ENCODE data around the gene FGD4.

Gene FGD4

GRCh38 chr12:32603071-32603470, 203.7 kb downstream of the FGD4 start:
- CTCF ChIA-PET = no interaction called here
- TF ChIP-seq ARNT (IDR thresholded peaks at IDR 0.05) (no peak), HDGF (IDR thresholded peaks at IDR 0.05; ENCODE audit: borderline replicate concordance) (no peak), NFRKB (IDR thresholded peaks at IDR 0.05) (no peak), L3MBTL2 (conservative IDR thresholded peaks at IDR 0.05) (no peak), FOXA1 (IDR thresholded peaks at IDR 0.05) (no peak), ZNF384 (IDR thresholded peaks at IDR 0.05) (no peak), TARDBP (IDR thresholded peaks at IDR 0.05) (no peak), BHLHE40 (IDR thresholded peaks at IDR 0.05; ENCODE audit: borderline replicate concordance) (no peak), CTBP1 (IDR thresholded peaks at IDR 0.05; ENCODE audit: borderline replicate concordance) (no peak), LEF1 (IDR thresholded peaks at IDR 0.05; ENCODE audit: borderline replicate concordance) (no peak), SUZ12 (IDR thresholded peaks at IDR 0.05) (no peak)
- DNase-seq (ENCODE audit: extremely low spot score) = no peak
- POLR2A ChIA-PET = no interaction called here

GRCh38 chr12:32603858-32604257, 204.5 kb downstream of the FGD4 start:
- DNase-seq (ENCODE audit: extremely low spot score) = no peak
- TF ChIP-seq NFRKB (IDR thresholded peaks at IDR 0.05) (no peak), ARNT (IDR thresholded peaks at IDR 0.05) (no peak), SUZ12 (IDR thresholded peaks at IDR 0.05) (no peak), ZNF384 (IDR thresholded peaks at IDR 0.05) (no peak), TARDBP (IDR thresholded peaks at IDR 0.05) (no peak), SP1 (IDR thresholded peaks at IDR 0.05) (no peak), FOXK2 (IDR thresholded peaks at IDR 0.05) (no peak), HDGF (IDR thresholded peaks at IDR 0.05; ENCODE audit: borderline replicate concordance) (no peak), LEF1 (IDR thresholded peaks at IDR 0.05; ENCODE audit: borderline replicate concordance) (no peak), FOXM1 (IDR thresholded peaks at IDR 0.05; ENCODE audit: borderline replicate concordance) (no peak), CTBP1 (IDR thresholded peaks at IDR 0.05; ENCODE audit: borderline replicate concordance) (no peak), BHLHE40 (IDR thresholded peaks at IDR 0.05; ENCODE audit: borderline replicate concordance) (no peak)
- CTCF ChIA-PET = no interaction called here
- POLR2A ChIA-PET = no interaction called here

GRCh38 chr12:32604565-32604964, 205.2 kb downstream of the FGD4 start:
- TF ChIP-seq FOXM1 (IDR thresholded peaks at IDR 0.05; ENCODE audit: borderline replicate concordance) (no peak), L3MBTL2 (conservative IDR thresholded peaks at IDR 0.05) (no peak), SUZ12 (IDR thresholded peaks at IDR 0.05) (no peak), FOXK2 (IDR thresholded peaks at IDR 0.05) (no peak), NFRKB (IDR thresholded peaks at IDR 0.05) (no peak), BHLHE40 (IDR thresholded peaks at IDR 0.05; ENCODE audit: borderline replicate concordance) (no peak), LEF1 (IDR thresholded peaks at IDR 0.05; ENCODE audit: borderline replicate concordance) (no peak), HDGF (IDR thresholded peaks at IDR 0.05; ENCODE audit: borderline replicate concordance) (no peak), CTBP1 (IDR thresholded peaks at IDR 0.05; ENCODE audit: borderline replicate concordance) (no peak), PKNOX1 (IDR thresholded peaks at IDR 0.05) (no peak), ELF4 (IDR thresholded peaks at IDR 0.05) (no peak), SP1 (IDR thresholded peaks at IDR 0.05) (no peak), FOXA1 (IDR thresholded peaks at IDR 0.05) (no peak), ARNT (IDR thresholded peaks at IDR 0.05) (no peak)
- DNase-seq (ENCODE audit: extremely low spot score) = no peak
- ChIA-PET POLR2A (no interaction called here), CTCF (no interaction called here)

- ChIA-PET POLR2A (no interaction called here), CTCF (interaction anchor here (0.6 kb wide), 1 partner anchor 389 kb away, joined by 3 read pairs; no protein-coding TSS in a partner anchor)
- no peak for DNase-seq (ENCODE audit: extremely low spot score)
- TF ChIP-seq LEF1 (IDR thresholded peaks at IDR 0.05; ENCODE audit: borderline replicate concordance) (no peak), HDGF (IDR thresholded peaks at IDR 0.05; ENCODE audit: borderline replicate concordance) (no peak), SUZ12 (IDR thresholded peaks at IDR 0.05) (no peak), FOXK2 (IDR thresholded peaks at IDR 0.05) (no peak), ARNT (IDR thresholded peaks at IDR 0.05) (no peak), L3MBTL2 (conservative IDR thresholded peaks at IDR 0.05) (no peak), FOXM1 (IDR thresholded peaks at IDR 0.05; ENCODE audit: borderline replicate concordance) (no peak), ZNF384 (IDR thresholded peaks at IDR 0.05) (no peak), SP1 (IDR thresholded peaks at IDR 0.05) (no peak), BHLHE40 (IDR thresholded peaks at IDR 0.05; ENCODE audit: borderline replicate concordance) (no peak), FOXA1 (IDR thresholded peaks at IDR 0.05) (no peak), NFRKB (IDR thresholded peaks at IDR 0.05) (no peak), CTBP1 (IDR thresholded peaks at IDR 0.05; ENCODE audit: borderline replicate concordance) (no peak), ELF4 (IDR thresholded peaks at IDR 0.05) (no peak), TARDBP (IDR thresholded peaks at IDR 0.05) (no peak), PKNOX1 (IDR thresholded peaks at IDR 0.05) (no peak)
These were observed 206.2 kb downstream of the FGD4 start for GRCh38 chr12:32605326-32606095.

GRCh38 chr12:32606443-32606842, 207.1 kb downstream of the FGD4 start:
- TF ChIP-seq FOXM1 (IDR thresholded peaks at IDR 0.05; ENCODE audit: borderline replicate concordance) (no peak), SUZ12 (IDR thresholded peaks at IDR 0.05) (no peak), SP1 (IDR thresholded peaks at IDR 0.05) (no peak), FOXK2 (IDR thresholded peaks at IDR 0.05) (no peak), HDGF (IDR thresholded peaks at IDR 0.05; ENCODE audit: borderline replicate concordance) (no peak), ELF4 (IDR thresholded peaks at IDR 0.05) (no peak), LEF1 (IDR thresholded peaks at IDR 0.05; ENCODE audit: borderline replicate concordance) (no peak), BHLHE40 (IDR thresholded peaks at IDR 0.05; ENCODE audit: borderline replicate concordance) (no peak), FOXA1 (IDR thresholded peaks at IDR 0.05) (no peak), ZNF384 (IDR thresholded peaks at IDR 0.05) (no peak), CTBP1 (IDR thresholded peaks at IDR 0.05; ENCODE audit: borderline replicate concordance) (no peak), TARDBP (IDR thresholded peaks at IDR 0.05) (no peak), PKNOX1 (IDR thresholded peaks at IDR 0.05) (no peak), L3MBTL2 (conservative IDR thresholded peaks at IDR 0.05) (no peak), ARNT (IDR thresholded peaks at IDR 0.05) (no peak), NFRKB (IDR thresholded peaks at IDR 0.05) (no peak)
- CTCF ChIA-PET = no interaction called here
- no peak for DNase-seq (ENCODE audit: extremely low spot score)
- POLR2A ChIA-PET = no interaction called here

Data from HEK293T (cell line).